GM12801 (cell line): ENCODE results near the gene POLE.

Experiments used
- CTCF ChIP-seq: IDR thresholded peaks from one replicate; pipeline ENCODE4 v1.5.1; 2011; ENCODE audit warnings: control low read depth; ENCODE audit not compliant: insufficient read length; ENCODE audit errors: extremely low read depth

POLE gene

GRCh38 chr12:132588319-132588718, 98.8 kb downstream of the POLE start:
- TF ChIP-seq CTCF = no peak

GRCh38 chr12:132587781-132588180, 99.4 kb downstream of the POLE start:
- TF ChIP-seq CTCF = no peak

GRCh38 chr12:132586929-132587328, 100.2 kb downstream of the POLE start:
- TF ChIP-seq CTCF = no peak

- no peak for TF ChIP-seq CTCF
These were observed 102.0 kb downstream of the POLE start for GRCh38 chr12:132585177-132585576.

- TF ChIP-seq CTCF = no peak
These were observed 102.7 kb downstream of the POLE start for GRCh38 chr12:132584429-132584828.

GRCh38 chr12:132583736-132584135, 103.4 kb downstream of the POLE start:
- no peak for TF ChIP-seq CTCF

GRCh38 chr12:132583411-132583710, 103.8 kb downstream of the POLE start:
- TF ChIP-seq CTCF = no peak
